Measurements from ENCODE around the gene MB21D2.

- TF ChIP-seq, protein P1, sequence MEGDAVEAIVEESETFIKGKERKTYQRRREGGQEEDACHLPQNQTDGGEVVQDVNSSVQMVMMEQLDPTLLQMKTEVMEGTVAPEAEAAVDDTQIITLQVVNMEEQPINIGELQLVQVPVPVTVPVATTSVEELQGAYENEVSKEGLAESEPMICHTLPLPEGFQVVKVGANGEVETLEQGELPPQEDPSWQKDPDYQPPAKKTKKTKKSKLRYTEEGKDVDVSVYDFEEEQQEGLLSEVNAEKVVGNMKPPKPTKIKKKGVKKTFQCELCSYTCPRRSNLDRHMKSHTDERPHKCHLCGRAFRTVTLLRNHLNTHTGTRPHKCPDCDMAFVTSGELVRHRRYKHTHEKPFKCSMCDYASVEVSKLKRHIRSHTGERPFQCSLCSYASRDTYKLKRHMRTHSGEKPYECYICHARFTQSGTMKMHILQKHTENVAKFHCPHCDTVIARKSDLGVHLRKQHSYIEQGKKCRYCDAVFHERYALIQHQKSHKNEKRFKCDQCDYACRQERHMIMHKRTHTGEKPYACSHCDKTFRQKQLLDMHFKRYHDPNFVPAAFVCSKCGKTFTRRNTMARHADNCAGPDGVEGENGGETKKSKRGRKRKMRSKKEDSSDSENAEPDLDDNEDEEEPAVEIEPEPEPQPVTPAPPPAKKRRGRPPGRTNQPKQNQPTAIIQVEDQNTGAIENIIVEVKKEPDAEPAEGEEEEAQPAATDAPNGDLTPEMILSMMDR (conservative IDR thresholded peaks at IDR 0.05), result no peak
- no peak for TF ChIP-seq ZFX (IDR thresholded peaks at IDR 0.05)
Observed at GRCh38 chr3:192841428-192841827, 76.2 kb downstream of the MB21D2 start.

All from C4-2B (cell line).